Measurements from ENCODE around the gene MRPL24. TPM values are rescaled to one million over a fixed set of nuclear protein-coding genes. Genes with fewer than 3 reads are reported as not detected.
A peak's percentile ranks its signal among the peaks of the same experiment; 100 is the strongest.

Gene MRPL24
- total RNA-seq, 1 donor from 2014 or later: 46.5 TPM

DNA sequence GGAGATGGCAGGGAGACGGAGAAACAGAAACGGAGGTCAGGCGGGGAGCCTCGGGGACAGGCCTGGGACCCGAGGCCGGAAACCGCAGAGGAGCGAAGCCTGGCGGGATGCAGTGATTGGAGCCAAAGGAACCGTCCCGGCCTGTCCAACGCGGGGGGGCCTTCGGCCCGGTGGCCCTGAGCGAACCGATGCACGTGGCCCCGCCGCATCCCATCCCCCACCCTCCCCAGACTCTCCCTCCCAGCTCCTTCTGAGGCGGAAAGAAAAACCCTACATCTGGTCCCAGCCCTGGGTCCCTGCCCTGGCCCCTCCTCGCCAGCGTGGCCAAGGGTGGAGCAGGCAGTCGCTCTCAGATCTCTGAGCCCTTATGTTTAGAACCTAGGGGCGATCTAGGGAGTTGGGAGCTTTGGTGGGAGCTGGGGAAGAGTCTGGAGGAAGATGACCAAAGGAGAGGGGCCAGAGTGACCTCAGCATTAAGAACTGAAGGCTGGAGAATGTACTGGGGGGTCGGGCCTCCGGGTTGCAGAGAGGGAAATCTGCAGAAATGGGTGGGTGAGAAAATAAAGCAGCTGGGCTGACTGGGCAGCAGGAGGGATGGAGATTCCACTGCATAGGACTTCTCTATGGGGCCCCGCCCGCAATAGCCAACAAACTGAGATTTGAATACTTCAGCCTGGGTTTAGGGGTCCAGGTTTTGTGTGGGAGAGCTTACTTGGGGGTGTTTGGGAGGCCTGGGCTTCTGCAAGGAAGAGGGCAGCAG, 34.1 kb downstream of the MRPL24 start:
- H3K27ac Mint-ChIP-seq (ENCODE audit: unreplicated experiment): peak overlapping the region; percentile 97
- FAIRE-seq (no peak), DNase-seq (ENCODE audit: low read depth) (no peak)
- peak overlapping the region; percentile 88 for H3K4me3 Mint-ChIP-seq (ENCODE audit: unreplicated experiment)
- no peaks in the 10 kb centered on the region for H3K79me2 ChIP-seq (ENCODE audit: insufficient read depth, low read length)
- H3K4me1 Mint-ChIP-seq (ENCODE audit: low read depth, unreplicated experiment): peaks cover 44% of the 10 kb centered on the region
- peak overlapping the region; percentile 39 for H3K4me3 ChIP-seq (ENCODE audit: insufficient read depth, low read depth, low read length)
- H4K20me1 ChIP-seq (ENCODE audit: insufficient read depth, low read length): no peaks in the 10 kb centered on the region
- H2AFZ ChIP-seq (ENCODE audit: low read depth, low read length): peak overlapping the region; percentile 58
- H3K27me3 ChIP-seq (ENCODE audit: insufficient read depth, low read length): peaks cover 3% of the 10 kb centered on the region
- H3K9me3 Mint-ChIP-seq (ENCODE audit: unreplicated experiment): no peaks in the 10 kb centered on the region
- no peaks in the 10 kb centered on the region for H3K36me3 ChIP-seq (ENCODE audit: insufficient read depth, low read length)
- no peak overlapping the region for H3K27ac ChIP-seq (ENCODE audit: low read depth, low read length)
- no peaks in the 10 kb centered on the region for H3K9me3 ChIP-seq (ENCODE audit: insufficient read depth, low read depth, low read length)
- H3K36me3 Mint-ChIP-seq (ENCODE audit: low read depth, unreplicated experiment): peaks cover 2% of the 10 kb centered on the region
- H3K9ac ChIP-seq (ENCODE audit: low read length): peak overlapping the region; percentile 66
- H3K4me2 ChIP-seq (ENCODE audit: low read length): peak overlapping the region; percentile 90
- TF ChIP-seq EZH2 (IDR thresholded peaks at IDR 0.05; ENCODE audit: insufficient read depth, low read length): no peak
- TF ChIP-seq, protein P1, sequence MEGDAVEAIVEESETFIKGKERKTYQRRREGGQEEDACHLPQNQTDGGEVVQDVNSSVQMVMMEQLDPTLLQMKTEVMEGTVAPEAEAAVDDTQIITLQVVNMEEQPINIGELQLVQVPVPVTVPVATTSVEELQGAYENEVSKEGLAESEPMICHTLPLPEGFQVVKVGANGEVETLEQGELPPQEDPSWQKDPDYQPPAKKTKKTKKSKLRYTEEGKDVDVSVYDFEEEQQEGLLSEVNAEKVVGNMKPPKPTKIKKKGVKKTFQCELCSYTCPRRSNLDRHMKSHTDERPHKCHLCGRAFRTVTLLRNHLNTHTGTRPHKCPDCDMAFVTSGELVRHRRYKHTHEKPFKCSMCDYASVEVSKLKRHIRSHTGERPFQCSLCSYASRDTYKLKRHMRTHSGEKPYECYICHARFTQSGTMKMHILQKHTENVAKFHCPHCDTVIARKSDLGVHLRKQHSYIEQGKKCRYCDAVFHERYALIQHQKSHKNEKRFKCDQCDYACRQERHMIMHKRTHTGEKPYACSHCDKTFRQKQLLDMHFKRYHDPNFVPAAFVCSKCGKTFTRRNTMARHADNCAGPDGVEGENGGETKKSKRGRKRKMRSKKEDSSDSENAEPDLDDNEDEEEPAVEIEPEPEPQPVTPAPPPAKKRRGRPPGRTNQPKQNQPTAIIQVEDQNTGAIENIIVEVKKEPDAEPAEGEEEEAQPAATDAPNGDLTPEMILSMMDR (IDR thresholded peaks at IDR 0.05; ENCODE audit: insufficient read depth, low read depth, low read length): no peak
- H3K4me1 ChIP-seq (ENCODE audit: insufficient read depth, low read length): peaks cover 74% of the 10 kb centered on the region
- no peaks in the 10 kb centered on the region for H3K27me3 Mint-ChIP-seq (ENCODE audit: low read depth, unreplicated experiment)

DNA sequence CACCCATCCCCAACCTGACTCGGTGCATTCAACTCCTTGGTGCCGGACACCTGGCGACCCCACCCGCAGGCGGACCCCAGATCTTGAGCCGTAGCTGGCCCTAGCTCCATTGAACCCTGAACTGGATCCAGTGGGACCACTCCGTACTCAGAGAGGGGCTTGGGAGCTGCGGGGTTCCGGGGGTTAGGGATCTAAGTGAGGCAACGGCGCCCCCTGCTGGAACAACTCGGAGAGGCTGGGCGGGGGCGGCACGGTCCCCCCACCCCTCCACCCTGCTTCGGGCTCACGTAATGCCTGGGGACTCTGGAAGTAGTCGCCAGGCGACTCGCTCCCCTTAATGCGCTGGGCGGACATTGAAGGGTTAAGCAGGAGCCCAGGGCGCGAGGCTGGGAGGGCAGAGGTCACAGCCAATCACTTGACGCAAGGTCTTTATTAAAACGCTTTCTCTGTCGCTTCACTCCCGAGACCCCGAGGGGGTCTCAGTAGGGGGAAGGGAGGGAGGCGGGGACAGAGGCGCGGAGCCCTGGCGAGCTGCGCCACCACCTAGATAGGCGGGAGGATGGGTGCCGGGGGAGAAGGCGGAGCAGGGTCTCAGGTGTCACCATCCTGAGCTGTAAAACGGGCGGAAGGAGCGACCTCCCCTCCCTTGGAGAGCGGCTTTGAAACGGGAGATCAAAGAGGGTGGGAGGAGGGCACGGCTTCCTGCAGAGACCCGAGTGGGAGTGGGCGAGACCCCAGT, 34.8 kb downstream of the MRPL24 start:
- DNase-seq (ENCODE audit: low read depth): no peak
- peaks cover 71% of the 10 kb centered on the region for H3K4me1 ChIP-seq (ENCODE audit: insufficient read depth, low read length)
- Mint-ChIP-seq H3K36me3 (ENCODE audit: low read depth, unreplicated experiment) (peaks cover 3% of the 10 kb centered on the region), H3K4me1 (ENCODE audit: low read depth, unreplicated experiment) (peaks cover 44% of the 10 kb centered on the region), H3K27me3 (ENCODE audit: low read depth, unreplicated experiment) (no peaks in the 10 kb centered on the region), H3K9me3 (ENCODE audit: unreplicated experiment) (no peaks in the 10 kb centered on the region), H3K4me3 (ENCODE audit: unreplicated experiment) (peak overlapping the region; percentile 88), H3K27ac (ENCODE audit: unreplicated experiment) (peak overlapping the region; percentile 93)
- no peaks in the 10 kb centered on the region for H4K20me1 ChIP-seq (ENCODE audit: insufficient read depth, low read length)
- no peaks in the 10 kb centered on the region for H3K79me2 ChIP-seq (ENCODE audit: insufficient read depth, low read length)
- H3K4me2 ChIP-seq (ENCODE audit: low read length): peak overlapping the region; percentile 90
- no peak overlapping the region for H3K27ac ChIP-seq (ENCODE audit: low read depth, low read length)
- H2AFZ ChIP-seq (ENCODE audit: low read depth, low read length): peak overlapping the region; percentile 58
- H3K9ac ChIP-seq (ENCODE audit: low read length): peak overlapping the region; percentile 66
- H3K36me3 ChIP-seq (ENCODE audit: insufficient read depth, low read length): no peaks in the 10 kb centered on the region
- FAIRE-seq: no peak
- TF ChIP-seq EZH2 (IDR thresholded peaks at IDR 0.05; ENCODE audit: insufficient read depth, low read length): no peak
- TF ChIP-seq, protein P1 (IDR thresholded peaks at IDR 0.05; ENCODE audit: insufficient read depth, low read depth, low read length): peak; percentile 50
- peak overlapping the region; percentile 39 for H3K4me3 ChIP-seq (ENCODE audit: insufficient read depth, low read depth, low read length)
- no peaks in the 10 kb centered on the region for H3K9me3 ChIP-seq (ENCODE audit: insufficient read depth, low read depth, low read length)
- H3K27me3 ChIP-seq (ENCODE audit: insufficient read depth, low read length): peaks cover 3% of the 10 kb centered on the region
